K562 treated with DMSO at 1 percent for 24 hours (cell line): ENCODE results near the gene FIBP. TPM values are rescaled to one million over a fixed set of nuclear protein-coding genes. Genes with fewer than 3 reads are reported as not detected.

Experiments
- total RNA-seq: library from RNA; unstranded; fragments of 300-600 nt; gene quantifications from 2 replicates; pipeline ENCODE4 v1.2.3, GENCODE V29; 2022; ENCODE audit warnings: low read depth; ENCODE audit not compliant: insufficient read depth

FIBP gene
- total RNA-seq: 68.1 and 94.2 TPM in 2 replicates

DNA sequence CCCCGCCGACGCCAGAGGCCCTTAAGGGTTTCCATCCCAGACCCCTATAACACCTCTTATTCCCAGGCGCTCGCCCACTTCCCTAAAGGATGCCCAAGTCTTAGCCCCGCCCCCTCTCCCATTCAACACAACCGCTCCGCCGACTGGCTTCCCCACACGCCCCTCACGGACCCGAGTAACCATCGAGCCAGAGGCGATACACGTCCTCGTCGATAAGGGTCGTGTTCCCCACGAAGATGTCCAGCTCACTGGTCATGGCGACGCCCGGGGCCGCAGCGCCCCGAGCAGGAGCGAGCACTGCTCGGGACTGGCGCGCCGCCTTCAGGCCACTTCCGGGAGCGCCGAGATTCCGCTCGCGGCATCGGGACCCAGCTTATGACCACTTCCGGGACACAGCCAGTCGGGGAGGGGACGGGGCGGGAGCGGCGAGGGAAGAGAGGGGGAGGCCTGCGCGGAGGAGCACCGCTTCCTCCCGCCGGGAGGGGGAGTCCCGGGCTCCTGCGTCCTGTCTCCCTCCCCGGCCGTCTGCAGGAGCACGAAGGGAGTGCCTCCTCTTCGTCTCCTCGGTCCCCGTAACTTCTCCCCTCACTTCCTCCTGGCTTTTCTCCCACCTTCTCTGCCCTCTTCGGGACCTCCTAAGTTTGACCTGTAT, at the start of gene FIBP:
Gene FIBP, minus strand, starts transcription at position 309 of the 652 bp plus-strand sequence. Its CDS starts 53 bp downstream, at position 256.

GRCh38 chr11:65919141-65919572, 30.9 kb upstream of the FIBP start, which contains the start of gene DRAP1:
TSS of gene DRAP1 (plus strand) at chr11:65919426. CDS start at chr11:65919502, 76 bp downstream.

GRCh38 chr11:65918211-65919140, 30.2 kb upstream of the FIBP start, which contains the start of gene C11orf68:
TSS of gene C11orf68 (minus strand) at chr11:65919062. CDS start at chr11:65919031, 31 bp downstream.

GRCh38 chr11:65900125-65900898, 12.0 kb upstream of the FIBP start, which contains the start of gene FOSL1:
TSS of gene FOSL1 (minus strand) at chr11:65900388. CDS start at chr11:65900339, 49 bp downstream.

GRCh38 chr11:65890324-65891218, 2.3 kb upstream of the FIBP start, which contains the start of gene CCDC85B:
TSS of gene CCDC85B (plus strand) at chr11:65890673. CDS start at chr11:65890784, 111 bp downstream.

DNA sequence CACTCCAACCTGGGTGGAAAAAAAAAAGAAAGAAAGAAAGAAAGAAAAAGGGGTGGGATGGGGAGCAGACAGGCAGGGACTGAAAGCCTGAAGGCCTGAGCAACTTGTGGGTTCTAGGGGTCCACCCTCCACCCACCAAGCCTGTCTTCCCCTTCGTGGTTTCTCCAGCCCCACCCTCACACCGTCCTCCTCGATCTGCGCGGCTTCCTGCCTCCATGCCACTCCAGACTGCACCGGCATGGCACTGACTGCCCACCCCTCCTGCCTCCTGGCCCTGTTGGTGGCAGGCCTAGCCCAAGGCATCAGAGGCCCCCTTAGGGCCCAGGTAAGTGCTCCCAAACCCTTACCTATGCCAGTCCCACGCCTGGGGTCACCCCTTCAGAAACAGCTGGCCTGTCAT, 8.7 kb downstream of the FIBP start, which contains the start of gene CTSW:
Gene CTSW, plus strand, starts transcription at position 221 of the 400 bp plus-strand sequence. Its CDS starts 18 bp downstream, at position 239.

GRCh38 chr11:65872586-65873317, 15.5 kb downstream of the FIBP start, which contains the start of gene EFEMP2:
TSS of gene EFEMP2 (minus strand) at chr11:65872800. CDS start at chr11:65872354, 446 bp downstream.

DNA sequence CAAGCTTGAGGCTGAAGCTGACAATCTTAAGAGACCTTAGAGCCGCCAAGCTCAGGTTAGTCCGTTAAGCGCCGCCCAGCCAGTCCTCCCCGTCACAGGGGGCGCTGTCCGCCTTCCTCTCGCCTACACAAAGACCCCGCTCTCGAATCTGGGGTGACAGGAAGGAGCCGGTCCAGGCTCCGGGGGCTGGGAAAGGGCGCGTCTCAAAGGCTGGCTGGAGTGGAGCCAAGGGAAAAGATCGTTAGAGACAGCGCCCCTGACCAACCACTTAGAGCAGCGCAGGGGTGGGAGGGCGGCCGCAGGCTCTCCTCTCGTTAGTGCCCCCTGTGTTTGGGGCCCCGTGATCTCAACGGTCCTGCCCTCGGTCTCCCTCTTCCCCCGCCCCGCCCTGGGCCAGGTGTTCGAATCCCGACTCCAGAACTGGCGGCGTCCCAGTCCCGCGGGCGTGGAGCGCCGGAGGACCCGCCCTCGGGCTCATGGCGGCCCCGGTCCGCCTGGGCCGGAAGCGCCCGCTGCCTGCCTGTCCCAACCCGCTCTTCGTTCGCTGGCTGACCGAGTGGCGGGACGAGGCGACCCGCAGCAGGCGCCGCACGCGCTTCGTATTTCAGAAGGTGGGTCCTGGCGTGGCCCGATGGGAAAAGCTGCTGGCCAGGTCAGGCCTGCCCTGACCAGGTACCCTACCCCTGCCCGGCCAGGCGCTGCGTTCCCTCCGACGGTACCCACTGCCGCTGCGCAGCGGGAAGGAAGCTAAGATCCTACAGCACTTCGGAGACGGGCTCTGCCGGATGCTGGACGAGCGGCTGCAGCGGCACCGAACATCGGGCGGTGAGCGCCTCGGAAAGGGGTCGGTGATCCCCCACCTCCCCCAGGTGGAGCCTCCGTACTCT, 27.8 kb downstream of the FIBP start, which contains the start of gene MUS81:
Gene MUS81, plus strand, starts transcription at position 156 of the 887 bp plus-strand sequence. Its CDS starts 321 bp downstream, at position 477.

DNA sequence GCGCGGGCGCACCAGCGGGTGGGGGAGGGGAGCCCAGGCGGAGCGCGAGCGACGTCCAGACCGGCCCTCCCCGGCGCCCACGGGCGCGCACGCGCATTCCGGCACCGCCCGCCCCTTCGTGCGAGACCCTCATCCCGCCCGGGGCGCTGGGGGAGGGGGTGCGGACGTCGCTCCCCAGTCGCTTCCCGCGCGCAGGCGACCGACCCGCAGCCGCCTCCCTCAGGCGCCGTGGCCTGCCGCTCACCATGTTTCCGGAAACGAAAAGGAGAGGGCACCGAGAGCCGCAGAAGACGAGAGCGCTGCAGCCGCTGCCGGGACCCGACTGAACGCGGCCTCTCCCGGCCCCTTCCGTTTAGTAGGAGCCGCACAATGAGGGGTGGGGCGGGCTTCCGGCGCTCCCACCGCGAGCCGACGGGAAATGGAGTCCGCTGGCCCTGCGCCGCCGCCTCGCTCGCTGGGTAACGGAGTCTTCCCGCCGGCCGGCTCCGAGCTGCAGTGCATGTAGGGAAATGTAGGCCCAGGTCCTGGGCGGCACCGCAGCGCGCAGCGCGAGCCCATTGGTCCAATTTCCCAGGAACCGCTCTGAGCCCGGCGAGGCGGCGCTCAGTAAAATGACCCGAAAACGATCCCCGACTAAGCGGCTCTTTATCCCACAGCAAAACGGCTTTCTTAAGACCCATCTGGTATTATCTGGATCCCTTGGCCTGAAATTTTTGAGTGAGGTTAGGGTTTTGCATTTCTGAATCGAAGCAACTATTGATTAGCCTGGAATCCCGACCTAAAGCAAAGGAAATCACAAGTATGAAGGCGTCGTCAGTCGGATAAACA, 30.2 kb downstream of the FIBP start, which contains the start of gene CFL1:
Gene CFL1, minus strand, starts transcription at position 328 of the 828 bp plus-strand sequence. Its CDS starts 81 bp downstream, at position 247.

Other genes starting within 250 kb of the FIBP start
- 76.3 and 79.5 TPM in 2 replicates for gene RELA, start 225.6 kb downstream of the FIBP start, total RNA-seq
- gene KAT5, start 176.2 kb downstream of the FIBP start, total RNA-seq: 50.5 and 58.6 TPM in 2 replicates
- 50.7 and 64.2 TPM in 2 replicates for gene RNASEH2C, start 167.7 kb downstream of the FIBP start, total RNA-seq
- 43.7 and 44.6 TPM in 2 replicates for gene AP5B1, start 107.5 kb downstream of the FIBP start, total RNA-seq
- not detected in 2 replicates for gene OVOL1, start 101.4 kb downstream of the FIBP start, total RNA-seq
- not detected in 2 replicates for gene SNX32, start 54.5 kb downstream of the FIBP start, total RNA-seq
- gene CFL1, start 30.3 kb downstream of the FIBP start, total RNA-seq: 749 and 768 TPM in 2 replicates
- 72.4 and 88.2 TPM in 2 replicates for gene MUS81, start 28.0 kb downstream of the FIBP start, total RNA-seq
- 0.50 and 1.1 TPM in 2 replicates for gene EFEMP2, start 15.7 kb downstream of the FIBP start, total RNA-seq
- not detected in 2 replicates for gene CTSW, start 8.6 kb downstream of the FIBP start, total RNA-seq
- 76.5 and 77.6 TPM in 2 replicates for gene CCDC85B, start 2.2 kb upstream of the FIBP start, total RNA-seq
- 5.8 and 9.9 TPM in 2 replicates for gene FOSL1, start 11.9 kb upstream of the FIBP start, total RNA-seq
- gene C11orf68, start 30.6 kb upstream of the FIBP start, total RNA-seq: 62.0 and 63.2 TPM in 2 replicates
- 163 and 177 TPM in 2 replicates for gene DRAP1, start 31.0 kb upstream of the FIBP start, total RNA-seq
- gene TSGA10IP, start 57.0 kb upstream of the FIBP start, total RNA-seq: not detected in 2 replicates
- gene SART1, start 73.3 kb upstream of the FIBP start, total RNA-seq: 78.9 and 80.3 TPM in 2 replicates
- 37.4 and 39.1 TPM in 2 replicates for gene EIF1AD, start 113.7 kb upstream of the FIBP start, total RNA-seq
- gene BANF1, start 114.0 kb upstream of the FIBP start, total RNA-seq: 187 and 191 TPM in 2 replicates
- not detected in 2 replicates for gene CST6, start 123.5 kb upstream of the FIBP start, total RNA-seq
- gene CATSPER1, start 138.0 kb upstream of the FIBP start, total RNA-seq: 0.23 and 0.30 TPM in 2 replicates
- not detected in 2 replicates for gene GAL3ST3, start 160.7 kb upstream of the FIBP start, total RNA-seq
- gene SF3B2, start 163.9 kb upstream of the FIBP start, total RNA-seq: 271 and 300 TPM in 2 replicates
- 35.1 and 39.1 TPM in 2 replicates for gene PACS1, start 181.8 kb upstream of the FIBP start, total RNA-seq